Spinal cord (tissue), 10 donors: ENCODE measurements around the gene TMEM150C. TPM values are rescaled to one million over a fixed set of nuclear protein-coding genes. Genes with fewer than 3 reads are reported as not detected.
"Not testable (repeated sequence)": the region's sequence is repeated elsewhere in the genome, so short reads cannot be mapped to it uniquely, and the experiment has no call there.

ENCODE experiments used
- DNase-seq, 6 donors: peaks; one replicate each; pipeline versions ENCODE4 v3.0.0 to v3.0.0-alpha.2; 2013 to 2015; ENCODE audit warnings: low spot score in 6 of 6, low read depth in 4 of 6
- H3K27ac ChIP-seq: one replicate; pipeline ENCODE4 v1.5.1; 2013; ENCODE audit warnings: low read depth, low read length, control low read depth
- H3K27me3 ChIP-seq: one replicate; pipeline ENCODE4 v1.6.1; 2013; ENCODE audit warnings: low read length; ENCODE audit not compliant: control insufficient read depth, insufficient read depth
- H3K36me3 ChIP-seq: one replicate; pipeline ENCODE4 v1.6.1; 2013; ENCODE audit warnings: low read length; ENCODE audit not compliant: control insufficient read depth, insufficient read depth
- H3K4me1 ChIP-seq: one replicate; pipeline ENCODE4 v1.6.1; 2013; ENCODE audit warnings: low read length; ENCODE audit not compliant: control insufficient read depth, insufficient read depth
- H3K4me3 ChIP-seq: one replicate; pipeline ENCODE4 v1.5.1; 2013; ENCODE audit warnings: low read depth, low read length, control low read depth
- H3K9me3 ChIP-seq: one replicate; pipeline ENCODE4 v1.6.1; 2013; ENCODE audit warnings: low read length; ENCODE audit not compliant: control insufficient read depth, insufficient read depth
- WGBS: methylation state at CpG from one replicate; pipeline ENCODE4 v1.1.5; 2013; ENCODE audit warnings: missing lambda C conversion rate; ENCODE audit not compliant: insufficient coverage; 5-methylcytosine and 5-hydroxymethylcytosine counted together
- polyA plus RNA-seq, 2 donors: library from polyadenylated mRNA; unstranded; fragments of 120-200 nt; gene quantifications; one replicate each; pipeline ENCODE4 v1.2.1, GENCODE V29; 2013; ENCODE audit not compliant: insufficient read length in 2 of 2
- total RNA-seq, 2 donors: library from RNA; depleted of rRNA in 1 of 2; stranded (reverse); fragments of 120-200 nt in 1 of 2; fragments of >200 nt in 1 of 2; gene quantifications; one replicate each; pipeline versions ENCODE4 v1.2.3 to v1.2.4, GENCODE V29; 2013 to 2014
- donor health status: healthy.

TMEM150C gene
- total and polyA plus RNA-seq, 4 donors: 16.8 to 30.1 (median 23.5) TPM

DNA sequence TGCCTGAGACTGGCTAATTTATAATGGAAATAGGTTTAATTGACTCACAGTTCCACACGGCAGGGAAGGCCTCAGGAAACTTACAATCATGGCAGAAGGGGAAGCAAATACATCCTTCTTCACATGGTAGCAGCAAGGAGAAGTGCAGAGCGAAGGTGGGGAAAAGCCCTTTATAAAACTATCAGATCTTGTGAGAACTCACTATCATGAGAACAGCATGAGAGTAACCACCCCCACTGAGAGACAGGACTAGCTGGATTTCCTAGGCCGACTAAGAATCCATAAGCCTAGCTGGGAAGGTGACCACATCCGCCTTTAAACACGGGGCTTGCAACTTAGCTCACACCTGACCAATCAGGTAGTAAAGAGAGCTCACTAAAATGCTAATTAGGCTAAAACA lies 88.7 kb downstream of the TMEM150C start:
- 83% methylated on average over 1 of the region's 5 CpGs for WGBS
- not testable (repeated sequence) for H3K4me3 ChIP-seq

DNA sequence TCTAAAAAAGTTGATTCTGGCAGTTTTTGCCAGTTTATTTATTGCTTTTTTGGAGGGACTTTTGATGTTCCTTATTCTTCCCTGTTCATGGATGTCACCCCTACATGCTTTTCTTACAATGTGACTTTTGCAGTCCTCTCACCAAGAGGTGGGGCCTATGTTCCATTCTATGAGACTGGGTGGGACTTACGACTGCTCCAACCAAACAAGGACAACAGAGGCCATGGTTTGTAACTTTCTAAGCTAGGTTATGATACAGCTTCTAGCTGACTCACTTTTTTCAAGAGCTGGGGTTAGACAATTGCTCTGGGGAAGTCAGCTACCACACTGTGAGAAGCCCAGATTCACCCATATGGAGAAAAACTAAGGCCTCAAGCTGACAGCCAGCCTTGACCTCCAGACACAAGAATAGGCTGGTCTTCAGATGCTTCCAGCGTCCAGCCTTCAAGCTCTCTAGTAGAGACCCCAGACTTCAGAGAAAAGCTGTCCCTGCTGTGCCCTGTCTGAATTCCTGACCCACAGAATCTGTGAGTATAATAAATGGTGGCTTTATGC lies 91.9 kb downstream of the TMEM150C start:
- Histone ChIP-seq H3K9me3 (no peaks in the 10 kb centered on the region), H3K36me3 (no peaks in the 10 kb centered on the region), H3K27me3 (no peaks in the 10 kb centered on the region), H3K27ac (no peak overlapping the region), H3K4me3 (no peak overlapping the region), H3K4me1 (no peaks in the 10 kb centered on the region)
- peak in 3 of 6 donors; percentile 5 to 55 (median 41) for DNase-seq
- WGBS: 67% methylated on average over 1 of the region's 2 CpGs

More for the DNA sequence above, 88.7 kb downstream of the TMEM150C start:
- H3K27me3 ChIP-seq, H3K27ac ChIP-seq, DNase-seq, H3K4me1 ChIP-seq, H3K9me3 ChIP-seq, H3K36me3 ChIP-seq: not testable (repeated sequence)

GRCh38 chr4:82467471-82467870 lies 94.3 kb downstream of the TMEM150C start:
- no CpG with 5 or more reads among the region's 3 CpGs for WGBS
- Histone ChIP-seq H3K4me1 (no peaks in the 10 kb centered on the region), H3K4me3 (no peak overlapping the region), H3K9me3 (no peaks in the 10 kb centered on the region), H3K27me3 (no peaks in the 10 kb centered on the region), H3K27ac (no peak overlapping the region), H3K36me3 (no peaks in the 10 kb centered on the region)
- no peak for DNase-seq

GRCh38 chr4:82463221-82463620 lies 98.6 kb downstream of the TMEM150C start:
- no peak overlapping the region for H3K27ac ChIP-seq
- WGBS: 100% methylated on average over 1 of the region's 1 CpG
- H3K9me3 ChIP-seq: no peaks in the 10 kb centered on the region
- no peak for DNase-seq
- no peak overlapping the region for H3K4me3 ChIP-seq
- H3K4me1 ChIP-seq: no peaks in the 10 kb centered on the region
- H3K36me3 ChIP-seq: peaks cover 13% of the 10 kb centered on the region
- H3K27me3 ChIP-seq: no peaks in the 10 kb centered on the region

DNA sequence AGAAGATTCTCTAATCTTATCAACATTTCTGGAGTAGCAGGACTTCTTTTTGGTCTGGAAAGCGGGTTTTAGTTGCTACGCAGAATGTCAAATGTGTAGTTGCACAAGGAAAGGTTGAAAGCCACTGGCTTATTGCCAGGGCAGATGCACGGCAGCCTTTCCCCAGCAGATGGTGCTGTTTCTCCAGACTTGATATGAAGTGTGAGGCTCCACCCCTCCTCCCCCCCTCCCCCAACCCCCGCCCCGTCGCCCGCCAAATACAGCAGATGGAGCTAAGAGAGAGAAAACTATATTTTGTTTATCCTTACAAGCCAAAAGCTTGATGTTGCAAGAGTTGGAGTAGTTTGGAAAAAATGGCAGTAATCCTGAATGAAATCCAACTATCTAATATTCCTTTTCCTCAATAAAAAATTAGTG lies 99.4 kb downstream of the TMEM150C start:
- H3K4me3 ChIP-seq: no peak overlapping the region
- WGBS: no CpG with 5 or more reads among the region's 7 CpGs
- no peaks in the 10 kb centered on the region for H3K4me1 ChIP-seq
- no peaks in the 10 kb centered on the region for H3K9me3 ChIP-seq
- no peak overlapping the region for H3K27ac ChIP-seq
- peak; percentile 77 to 96 (median 84) for DNase-seq
- H3K27me3 ChIP-seq: no peaks in the 10 kb centered on the region
- H3K36me3 ChIP-seq: peaks cover 17% of the 10 kb centered on the region

DNA sequence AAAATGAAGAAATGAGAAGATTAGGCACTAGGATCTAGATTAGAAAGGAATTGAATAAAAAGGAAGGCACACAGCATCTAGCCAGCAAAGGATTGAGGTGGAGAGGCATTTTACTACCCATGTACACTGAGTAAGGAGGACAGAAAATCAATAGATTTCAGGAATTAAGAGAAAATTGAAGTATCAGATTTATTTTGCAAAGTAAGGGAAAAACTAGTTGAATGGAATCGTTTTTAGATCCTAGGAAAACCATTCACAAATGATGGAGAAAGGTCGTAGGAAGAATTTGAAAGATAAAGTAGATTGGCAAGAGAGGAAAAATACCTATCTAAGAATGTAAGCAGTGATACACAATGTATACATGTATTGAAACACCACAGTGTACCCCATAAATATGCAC lies 100.1 kb downstream of the TMEM150C start:
- Histone ChIP-seq H3K36me3 (peaks cover 22% of the 10 kb centered on the region), H3K9me3 (no peaks in the 10 kb centered on the region), H3K27me3 (no peaks in the 10 kb centered on the region), H3K4me3 (no peak overlapping the region), H3K27ac (no peak overlapping the region), H3K4me1 (no peaks in the 10 kb centered on the region)
- no CpG with 5 or more reads among the region's 2 CpGs for WGBS
- no peak for DNase-seq

DNA sequence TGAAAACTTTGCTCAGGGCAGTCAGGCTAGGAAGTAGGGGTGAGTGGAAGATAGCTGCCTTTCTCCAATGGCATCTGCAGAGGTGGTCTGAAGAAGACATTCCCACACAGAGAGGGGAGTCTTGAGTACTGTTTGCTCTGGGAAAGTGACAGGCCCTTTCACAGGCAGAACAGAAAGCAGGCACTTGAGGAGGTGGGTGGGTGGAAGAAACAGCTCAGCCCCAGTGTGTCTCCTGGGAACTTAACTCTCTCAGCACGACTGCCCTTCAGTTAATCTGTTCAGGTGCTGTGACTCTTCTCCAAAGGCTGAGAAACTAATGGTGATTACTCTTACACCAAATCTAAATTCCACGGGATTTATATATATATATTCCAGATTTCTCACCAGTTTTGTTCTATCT lies 103.1 kb downstream of the TMEM150C start:
- Histone ChIP-seq H3K27ac (no peak overlapping the region), H3K36me3 (peaks cover 25% of the 10 kb centered on the region), H3K4me1 (no peaks in the 10 kb centered on the region), H3K9me3 (no peaks in the 10 kb centered on the region), H3K4me3 (no peak overlapping the region), H3K27me3 (no peaks in the 10 kb centered on the region)
- WGBS: no CpG with 5 or more reads among the region's 2 CpGs
- DNase-seq: no peak

DNA sequence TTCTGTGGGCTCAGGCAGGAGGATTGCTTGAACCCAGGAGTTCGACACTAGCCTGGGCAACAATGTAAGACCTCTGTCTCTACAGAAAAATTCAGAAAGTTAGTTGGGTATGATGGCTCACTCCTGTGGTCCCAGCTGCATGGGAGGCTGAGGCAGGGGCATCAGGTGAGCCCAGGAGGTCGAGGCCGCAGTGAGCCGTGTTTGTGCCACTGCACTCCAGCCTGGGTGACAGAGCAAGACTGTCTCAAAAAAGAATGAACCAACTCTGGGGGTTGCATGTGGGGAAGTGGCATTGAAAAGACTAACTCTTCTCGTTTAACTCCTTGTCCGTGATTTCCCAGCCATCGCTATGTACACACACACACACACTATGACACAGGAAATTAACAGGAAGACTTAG lies 104.5 kb downstream of the TMEM150C start:
- WGBS: 100% methylated on average over 4 of the region's 7 CpGs

DNA sequence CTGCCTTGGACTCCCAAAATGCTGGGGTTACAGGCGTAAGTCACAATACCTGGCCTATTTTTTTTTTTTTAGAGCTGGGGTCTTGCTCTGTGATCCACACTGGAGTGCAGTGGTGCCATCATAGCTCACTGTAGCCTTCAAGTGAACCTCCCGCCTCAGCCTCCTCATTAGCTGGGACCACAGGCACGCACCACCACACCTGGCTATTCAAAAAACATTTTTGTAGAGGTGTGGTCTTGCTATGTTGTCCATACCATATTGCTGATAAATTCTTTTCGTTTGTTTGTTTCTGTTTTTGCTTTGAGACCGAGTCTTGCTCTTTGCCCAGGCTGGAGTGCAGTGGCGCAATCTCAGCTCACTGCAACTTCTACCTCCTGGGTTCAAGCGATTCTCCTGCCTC lies 109.8 kb downstream of the TMEM150C start:
- H3K36me3 ChIP-seq: peaks cover 39% of the 10 kb centered on the region

More for the DNA sequence above, 104.5 kb downstream of the TMEM150C start:
- no peak for DNase-seq
- Histone ChIP-seq H3K4me1 (no peaks in the 10 kb centered on the region), H3K27ac (no peak overlapping the region), H3K36me3 (peaks cover 31% of the 10 kb centered on the region), H3K4me3 (no peak overlapping the region), H3K9me3 (no peaks in the 10 kb centered on the region), H3K27me3 (no peaks in the 10 kb centered on the region)

DNA sequence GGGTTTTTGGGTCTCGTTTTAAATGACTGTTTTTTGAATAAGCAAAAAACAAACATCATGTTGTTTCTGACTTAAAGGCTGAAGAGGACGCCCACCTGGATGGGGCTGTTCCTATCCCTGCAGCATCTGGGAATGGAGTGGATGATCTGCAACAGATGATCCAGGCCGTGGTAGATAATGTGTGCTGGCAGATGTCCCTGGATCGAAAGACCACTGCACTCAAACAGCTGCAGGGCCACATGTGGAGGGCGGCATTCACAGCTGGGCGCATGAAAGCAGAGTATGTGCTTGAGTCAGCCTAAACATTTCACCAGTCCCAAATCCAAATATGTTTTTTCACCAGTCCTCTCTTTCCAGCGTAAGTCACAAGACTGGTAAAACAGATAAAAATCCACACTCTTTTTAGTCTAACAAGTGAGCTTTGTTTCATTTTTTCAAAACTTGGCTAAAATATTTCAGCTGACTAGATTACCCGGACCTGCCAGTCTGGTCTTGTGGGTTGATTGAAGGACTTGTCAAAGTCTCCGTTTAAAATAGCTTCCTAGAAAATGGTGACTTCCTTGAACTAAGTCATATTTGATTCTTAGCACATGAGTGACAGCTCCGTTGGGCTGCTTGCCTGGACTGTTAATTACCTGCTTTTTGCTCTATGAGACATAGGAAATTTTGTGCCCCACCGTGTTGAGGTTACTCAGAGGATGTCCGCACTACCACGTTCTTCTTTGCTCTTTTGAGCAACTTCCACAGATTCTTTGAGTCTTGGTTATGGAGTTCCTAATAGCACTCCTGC lies 110.6 kb downstream of the TMEM150C start:
- 73% methylated on average over 9 of the region's 13 CpGs for WGBS
- H3K9me3 ChIP-seq: no peaks in the 10 kb centered on the region
- no peak overlapping the region for H3K4me3 ChIP-seq
- peak in 2 of 6 donors; percentile 17 to 21 for DNase-seq
- H3K36me3 ChIP-seq: peaks cover 39% of the 10 kb centered on the region
- H3K27ac ChIP-seq: no peak overlapping the region
- no peaks in the 10 kb centered on the region for H3K27me3 ChIP-seq
- H3K4me1 ChIP-seq: no peaks in the 10 kb centered on the region

More for the DNA sequence above, 109.8 kb downstream of the TMEM150C start:
- Histone ChIP-seq H3K4me3 (no peak overlapping the region), H3K27me3 (no peaks in the 10 kb centered on the region), H3K9me3 (no peaks in the 10 kb centered on the region), H3K27ac (no peak overlapping the region), H3K4me1 (no peaks in the 10 kb centered on the region)
- DNase-seq: no peak
- 98% methylated on average over 5 of the region's 7 CpGs for WGBS
